ENCODE results near the gene GLB1L2.

- TF ChIP-seq EZH2phosphoT487 (IDR thresholded peaks at IDR 0.05; ENCODE audit: borderline replicate concordance): no peak
- TF ChIP-seq CTCF (conservative IDR thresholded peaks at IDR 0.05; ENCODE audit: low read length): no peak
Observed at GRCh38 chr11:134399293-134399654, 67.5 kb downstream of the GLB1L2 start.
